HG02870 (cell line): ENCODE measurements around the gene TTLL3.

Source experiments
- ATAC-seq: cut with Tn5 transposase; IDR thresholded peaks from one replicate; pipeline ENCODE4 v1.9.1; 2021; ENCODE audit warnings: mild to moderate bottlenecking, moderate library complexity; ENCODE audit not compliant: unreplicated experiment

TTLL3 gene

GRCh38 chr3:9781551-9781950 lies 28.5 kb upstream of the TTLL3 start:
- ATAC-seq, result no peak

DNA sequence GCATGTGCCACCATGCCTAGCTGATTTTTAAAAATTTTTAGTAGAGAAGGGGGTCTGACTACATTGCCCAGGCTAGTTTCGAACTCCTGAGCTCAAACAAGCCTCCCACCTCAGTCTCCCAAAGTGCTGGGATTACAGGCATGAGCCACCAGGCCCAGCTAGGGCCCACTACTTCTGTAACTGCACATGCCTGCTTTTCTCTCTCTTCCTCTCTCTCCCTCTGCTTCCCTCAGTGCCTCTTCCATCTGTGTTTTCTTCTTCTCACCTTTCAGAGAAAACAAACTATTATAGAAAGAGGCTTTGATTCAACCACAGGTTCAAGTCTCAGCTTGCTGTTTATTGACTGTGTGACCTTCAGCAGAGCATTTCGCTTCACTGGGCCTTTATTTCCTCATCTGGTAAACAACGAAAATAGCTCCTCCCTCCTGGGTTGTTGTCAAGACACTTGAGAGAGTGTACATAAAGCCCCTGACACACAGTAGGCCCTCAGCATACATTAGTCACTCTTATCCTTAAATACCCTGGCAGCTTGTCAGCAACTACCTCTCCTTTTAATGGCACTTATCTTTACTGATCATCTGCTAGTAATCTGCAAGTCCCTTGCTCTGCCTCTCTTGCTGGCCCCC lies 28.0 kb upstream of the TTLL3 start:
- ATAC-seq, result no peak

DNA sequence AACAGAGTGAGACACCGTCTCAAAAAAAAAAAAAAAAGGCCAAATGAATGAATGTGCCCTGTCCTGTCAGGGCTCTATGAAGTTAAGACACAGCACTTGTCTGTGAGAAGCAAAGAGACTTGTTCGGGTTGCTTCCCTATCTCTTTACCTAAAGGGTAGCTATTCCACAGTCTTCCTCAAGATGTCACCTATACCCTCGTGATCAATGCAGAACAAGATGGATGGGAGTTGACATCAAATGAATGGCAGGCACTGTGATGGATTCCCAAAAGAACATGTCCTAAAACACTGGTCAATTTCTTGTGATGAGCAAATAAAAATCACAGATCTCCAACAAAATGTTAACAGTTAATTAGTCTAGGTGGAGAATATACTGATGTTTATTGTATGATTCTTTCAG lies 27.3 kb upstream of the TTLL3 start:
- no peak for ATAC-seq

DNA sequence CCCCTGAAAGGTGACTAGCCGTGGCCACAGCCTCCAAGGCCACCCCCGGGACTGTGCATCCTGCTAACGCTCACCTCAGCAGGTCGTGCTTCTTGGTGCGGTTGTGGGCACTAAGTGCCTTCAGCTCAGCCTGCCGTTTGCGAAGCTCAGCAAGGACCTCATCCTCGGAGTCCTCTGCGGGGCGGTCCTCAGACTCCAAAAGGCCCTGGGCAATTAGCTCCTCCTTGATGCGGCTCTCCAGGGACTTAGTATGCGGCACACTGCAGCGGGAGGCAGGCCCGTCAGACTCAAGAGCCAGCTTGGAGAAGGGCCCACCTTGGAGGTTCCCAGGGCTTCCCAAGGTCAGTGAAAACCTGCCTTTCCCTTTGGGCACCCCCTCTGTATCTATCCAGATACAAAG lies 26.1 kb upstream of the TTLL3 start:
- ATAC-seq, result no peak

GRCh38 chr3:9784965-9785364 lies 25.1 kb upstream of the TTLL3 start:
- no peak for ATAC-seq

GRCh38 chr3:9785602-9786001 lies 24.5 kb upstream of the TTLL3 start:
- ATAC-seq, result no peak

GRCh38 chr3:9786209-9786739 lies 23.8 kb upstream of the TTLL3 start:
- ATAC-seq, result no peak

GRCh38 chr3:9786825-9787669 lies 23.0 kb upstream of the TTLL3 start:
- no peak for ATAC-seq

- ATAC-seq, result no peak
Measured at GRCh38 chr3:9787714-9788113, 22.3 kb upstream of the TTLL3 start.

DNA sequence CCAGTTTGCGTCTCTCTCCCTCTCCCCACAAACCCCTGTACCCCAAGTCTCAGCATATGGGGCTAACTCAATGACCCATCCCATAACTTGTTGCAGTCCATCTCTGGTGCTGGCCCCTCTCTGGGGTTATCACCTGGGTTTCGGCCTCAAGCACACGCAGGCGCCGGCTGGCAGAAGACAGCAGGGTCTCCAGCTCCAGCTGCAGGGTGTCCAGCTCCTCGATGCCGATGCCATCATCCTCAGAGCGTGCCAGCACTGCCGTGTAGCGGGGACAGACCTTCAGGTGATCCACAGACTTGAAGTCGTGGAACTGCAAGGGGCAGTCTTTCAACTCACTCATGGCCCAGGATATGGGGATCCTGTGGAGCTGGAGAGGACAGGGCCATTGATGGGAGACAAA lies 18.9 kb upstream of the TTLL3 start:
- ATAC-seq, result no peak

GRCh38 chr3:9791790-9792404 lies 18.2 kb upstream of the TTLL3 start:
- no peak for ATAC-seq

- peak; percentile 78 for ATAC-seq
Measured at GRCh38 chr3:9792405-9793160, 17.5 kb upstream of the TTLL3 start, which contains the start of the genes ARPC4 and TADA3. TSS of gene ARPC4 (plus strand) at chr3:9793082. CDS start at chr3:9793122, 40 bp downstream. TSS of gene TADA3 (minus strand) at chr3:9792473. CDS start at chr3:9791466, 1,007 bp downstream.

- no peak for ATAC-seq
Measured at GRCh38 chr3:9793161-9793781, 16.8 kb upstream of the TTLL3 start.

- no peak for ATAC-seq
Measured at GRCh38 chr3:9794400-9794799, 15.7 kb upstream of the TTLL3 start.

DNA sequence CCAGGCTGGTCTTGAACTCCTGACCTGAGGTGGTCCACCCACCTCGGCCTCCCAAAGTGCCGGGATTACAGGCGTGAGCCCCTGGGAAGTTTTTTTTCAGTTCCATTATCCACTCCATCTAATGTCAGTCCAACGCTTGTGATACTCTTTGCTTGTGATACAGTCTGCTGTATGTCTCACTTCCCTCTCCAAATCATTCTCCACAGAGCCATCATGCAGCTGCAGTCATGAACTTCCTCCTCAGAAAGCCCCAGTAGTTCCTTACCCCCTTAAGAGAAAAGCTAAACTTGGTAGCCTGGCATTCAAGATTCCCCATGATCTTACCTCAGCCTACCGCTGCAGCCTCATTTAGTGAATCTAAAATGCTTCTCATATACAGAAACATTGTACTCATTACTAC lies 14.9 kb upstream of the TTLL3 start:
- no peak for ATAC-seq

GRCh38 chr3:9797196-9797945 lies 12.7 kb upstream of the TTLL3 start:
- ATAC-seq, result no peak

GRCh38 chr3:9800529-9800928 lies 9.5 kb upstream of the TTLL3 start:
- ATAC-seq, result no peak

GRCh38 chr3:9803494-9803893 lies 6.6 kb upstream of the TTLL3 start:
- ATAC-seq, result no peak

DNA sequence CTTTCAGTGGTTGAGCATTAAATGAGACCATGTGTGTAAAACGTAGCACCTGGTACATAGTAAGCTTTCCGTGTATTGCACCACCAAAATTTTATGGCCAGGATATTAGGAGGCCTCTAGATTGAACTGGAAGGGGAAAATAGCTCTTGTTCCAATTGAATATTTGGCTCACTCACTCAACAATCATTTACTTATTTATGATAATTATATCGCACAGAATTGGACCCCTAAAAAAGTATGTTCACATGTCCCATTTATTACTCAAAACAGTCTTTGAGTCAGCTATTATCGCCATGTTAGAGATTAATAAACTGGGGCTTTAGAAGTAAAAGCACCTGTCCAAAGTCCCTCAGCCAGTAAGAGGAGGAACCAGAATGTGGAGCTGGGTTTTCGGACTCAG lies 5.1 kb upstream of the TTLL3 start:
- ATAC-seq, result no peak

- no peak for ATAC-seq
Measured at GRCh38 chr3:9806137-9806536, 3.9 kb upstream of the TTLL3 start.
